HG02763 (cell line): ENCODE data around the gene PTPRC.
"Not testable (repeated sequence)": the region's sequence is repeated elsewhere in the genome, so short reads cannot be mapped to it uniquely, and the experiment has no call there.

ENCODE experiments used
- ATAC-seq: cut with Tn5 transposase; IDR thresholded peaks from one replicate; pipeline ENCODE4 v1.9.1; 2021; ENCODE audit warnings: mild to moderate bottlenecking, moderate library complexity; ENCODE audit not compliant: unreplicated experiment

PTPRC gene, protein sequence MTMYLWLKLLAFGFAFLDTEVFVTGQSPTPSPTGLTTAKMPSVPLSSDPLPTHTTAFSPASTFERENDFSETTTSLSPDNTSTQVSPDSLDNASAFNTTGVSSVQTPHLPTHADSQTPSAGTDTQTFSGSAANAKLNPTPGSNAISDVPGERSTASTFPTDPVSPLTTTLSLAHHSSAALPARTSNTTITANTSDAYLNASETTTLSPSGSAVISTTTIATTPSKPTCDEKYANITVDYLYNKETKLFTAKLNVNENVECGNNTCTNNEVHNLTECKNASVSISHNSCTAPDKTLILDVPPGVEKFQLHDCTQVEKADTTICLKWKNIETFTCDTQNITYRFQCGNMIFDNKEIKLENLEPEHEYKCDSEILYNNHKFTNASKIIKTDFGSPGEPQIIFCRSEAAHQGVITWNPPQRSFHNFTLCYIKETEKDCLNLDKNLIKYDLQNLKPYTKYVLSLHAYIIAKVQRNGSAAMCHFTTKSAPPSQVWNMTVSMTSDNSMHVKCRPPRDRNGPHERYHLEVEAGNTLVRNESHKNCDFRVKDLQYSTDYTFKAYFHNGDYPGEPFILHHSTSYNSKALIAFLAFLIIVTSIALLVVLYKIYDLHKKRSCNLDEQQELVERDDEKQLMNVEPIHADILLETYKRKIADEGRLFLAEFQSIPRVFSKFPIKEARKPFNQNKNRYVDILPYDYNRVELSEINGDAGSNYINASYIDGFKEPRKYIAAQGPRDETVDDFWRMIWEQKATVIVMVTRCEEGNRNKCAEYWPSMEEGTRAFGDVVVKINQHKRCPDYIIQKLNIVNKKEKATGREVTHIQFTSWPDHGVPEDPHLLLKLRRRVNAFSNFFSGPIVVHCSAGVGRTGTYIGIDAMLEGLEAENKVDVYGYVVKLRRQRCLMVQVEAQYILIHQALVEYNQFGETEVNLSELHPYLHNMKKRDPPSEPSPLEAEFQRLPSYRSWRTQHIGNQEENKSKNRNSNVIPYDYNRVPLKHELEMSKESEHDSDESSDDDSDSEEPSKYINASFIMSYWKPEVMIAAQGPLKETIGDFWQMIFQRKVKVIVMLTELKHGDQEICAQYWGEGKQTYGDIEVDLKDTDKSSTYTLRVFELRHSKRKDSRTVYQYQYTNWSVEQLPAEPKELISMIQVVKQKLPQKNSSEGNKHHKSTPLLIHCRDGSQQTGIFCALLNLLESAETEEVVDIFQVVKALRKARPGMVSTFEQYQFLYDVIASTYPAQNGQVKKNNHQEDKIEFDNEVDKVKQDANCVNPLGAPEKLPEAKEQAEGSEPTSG (N-terminal part only)

DNA sequence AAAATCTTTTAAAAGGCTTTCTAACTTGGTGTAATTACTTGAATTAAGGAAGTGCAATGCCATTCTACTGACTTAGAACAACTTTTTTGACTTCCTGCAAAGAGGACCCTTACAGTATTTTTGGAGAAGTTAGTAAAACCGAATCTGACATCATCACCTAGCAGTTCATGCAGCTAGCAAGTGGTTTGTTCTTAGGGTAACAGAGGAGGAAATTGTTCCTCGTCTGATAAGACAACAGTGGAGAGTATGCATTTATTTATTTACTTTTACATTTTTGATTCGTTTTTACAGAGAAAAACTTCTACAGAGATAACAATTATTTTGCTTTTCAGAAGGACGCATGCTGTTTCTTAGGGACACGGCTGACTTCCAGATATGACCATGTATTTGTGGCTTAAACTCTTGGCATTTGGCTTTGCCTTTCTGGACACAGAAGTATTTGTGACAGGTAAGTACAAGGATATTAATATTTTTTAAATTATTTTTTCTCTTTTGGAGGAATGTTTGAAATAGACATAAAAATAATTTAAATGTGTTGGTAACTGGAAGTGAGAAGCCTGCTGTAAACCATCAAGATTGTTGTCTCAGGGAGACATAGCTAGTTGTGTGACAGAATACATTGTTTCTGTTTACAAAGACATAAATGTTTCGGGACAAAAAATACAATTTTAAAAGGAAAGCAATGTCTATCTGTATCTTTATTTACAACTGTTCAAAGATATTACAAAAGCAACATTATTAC is at the start of gene PTPRC:
Gene PTPRC, plus strand, starts transcription at position 147 of the 742 bp plus-strand sequence. Its CDS starts 229 bp downstream, at position 376.
- peak; percentile 59 for ATAC-seq

- no peak for ATAC-seq
Observed at GRCh38 chr1:198590454-198590853, 48.4 kb upstream of the PTPRC start.

DNA sequence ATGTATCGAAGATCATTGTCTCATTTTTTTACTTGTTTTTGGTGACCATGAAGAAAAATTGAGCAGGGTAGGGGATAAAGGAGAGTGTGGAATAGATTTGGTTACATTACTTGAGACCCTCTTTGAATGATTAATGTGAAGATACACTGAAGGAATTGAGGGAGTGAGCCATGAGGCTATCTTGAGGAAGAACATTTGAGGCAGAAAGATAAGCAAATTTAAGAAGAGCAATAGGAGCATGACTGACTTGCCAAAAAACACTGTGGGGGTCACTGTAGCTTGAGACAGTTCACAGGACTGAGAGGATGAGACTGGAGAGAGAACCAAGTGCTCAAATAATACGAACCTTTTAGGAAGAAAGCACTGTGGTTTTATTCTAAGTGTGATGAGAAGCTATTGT is 43.1 kb upstream of the PTPRC start:
- no peak for ATAC-seq

GRCh38 chr1:198597690-198598430 is 41.0 kb upstream of the PTPRC start:
- peak; percentile 39 for ATAC-seq

DNA sequence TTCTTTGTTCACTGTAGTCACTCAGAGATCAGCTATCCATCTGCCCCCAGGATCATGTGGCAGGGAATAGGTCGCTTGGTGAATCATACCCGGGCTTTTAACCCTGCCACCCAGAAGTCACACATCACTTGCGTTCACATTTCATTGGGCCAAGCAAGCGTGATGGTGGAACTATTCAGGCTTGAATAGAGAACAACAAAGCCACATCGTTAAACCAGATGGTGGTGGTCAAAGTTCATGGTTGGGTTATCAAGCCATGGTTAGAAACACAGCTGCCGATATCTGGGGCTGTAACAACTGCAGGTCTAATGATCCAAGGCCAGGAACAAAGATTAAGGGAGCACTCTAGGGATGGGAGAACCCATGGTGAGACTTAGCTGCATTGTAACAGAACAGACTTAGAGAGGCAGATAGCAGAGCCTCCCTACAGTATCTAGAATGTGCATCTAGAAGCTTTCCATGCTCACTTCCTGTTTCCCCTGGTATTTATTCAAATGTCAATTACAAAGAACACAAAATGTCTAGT is 40.0 kb upstream of the PTPRC start:
- ATAC-seq = peak; percentile 69

DNA sequence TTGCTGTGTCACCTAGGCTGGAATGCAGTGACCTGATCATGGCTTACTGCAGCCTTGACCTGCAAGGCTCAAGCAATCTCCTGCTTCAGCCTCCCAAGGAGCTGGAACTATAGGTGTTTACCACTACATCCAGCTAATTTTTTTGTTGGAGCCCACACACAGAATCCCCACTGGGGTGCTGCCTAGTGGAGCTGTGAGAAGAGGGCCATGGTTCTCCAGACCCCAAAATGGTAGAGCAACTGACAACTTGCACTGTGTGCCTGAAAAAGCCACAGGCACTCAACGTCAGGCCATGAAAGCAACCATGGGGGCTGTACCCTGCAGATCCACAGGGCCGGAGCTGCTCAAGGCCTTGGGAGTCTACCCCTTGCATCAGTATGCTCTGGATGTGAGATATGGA is 39.1 kb upstream of the PTPRC start:
- no peak for ATAC-seq

DNA sequence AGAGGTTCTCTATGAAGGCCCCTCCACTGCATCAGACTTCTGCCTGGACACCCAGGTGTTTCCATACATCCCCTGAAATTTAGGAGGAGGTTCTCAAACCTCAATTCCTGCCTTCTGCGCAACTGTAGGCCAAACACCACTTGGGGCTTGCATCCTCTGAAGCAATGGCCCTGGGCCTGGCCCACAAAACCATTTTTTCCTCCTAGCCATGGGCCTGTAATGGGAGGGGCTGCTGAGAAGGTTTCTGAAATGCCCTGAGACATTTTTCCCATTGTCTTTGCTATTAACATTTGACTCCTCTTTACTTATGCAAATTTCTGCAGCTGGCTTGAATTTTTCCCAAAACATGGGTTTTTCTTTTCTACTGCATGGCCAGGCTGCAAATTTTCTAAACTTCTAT is 37.9 kb upstream of the PTPRC start:
- no peak for ATAC-seq

DNA sequence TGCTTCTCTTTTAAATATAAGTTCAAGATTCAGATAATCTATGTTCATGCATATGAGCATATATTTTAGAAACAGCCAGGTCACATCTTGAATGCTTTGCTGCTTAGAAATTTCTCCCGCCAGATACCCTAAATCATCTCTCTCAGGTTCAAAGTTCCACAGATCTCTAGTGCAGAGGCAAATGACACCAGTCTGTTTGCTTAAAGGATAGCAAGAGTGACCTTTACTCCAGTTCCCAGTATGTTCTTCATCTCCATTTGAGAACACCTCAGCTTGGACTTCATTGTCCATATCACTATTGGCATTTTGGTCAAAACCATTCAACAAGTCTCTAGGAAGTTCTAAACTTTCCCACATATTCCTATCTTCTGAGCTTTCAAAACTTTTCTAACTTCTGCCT is 37.5 kb upstream of the PTPRC start:
- not testable (repeated sequence) for ATAC-seq

GRCh38 chr1:198601936-198602889 is 36.6 kb upstream of the PTPRC start:
- ATAC-seq = no peak

DNA sequence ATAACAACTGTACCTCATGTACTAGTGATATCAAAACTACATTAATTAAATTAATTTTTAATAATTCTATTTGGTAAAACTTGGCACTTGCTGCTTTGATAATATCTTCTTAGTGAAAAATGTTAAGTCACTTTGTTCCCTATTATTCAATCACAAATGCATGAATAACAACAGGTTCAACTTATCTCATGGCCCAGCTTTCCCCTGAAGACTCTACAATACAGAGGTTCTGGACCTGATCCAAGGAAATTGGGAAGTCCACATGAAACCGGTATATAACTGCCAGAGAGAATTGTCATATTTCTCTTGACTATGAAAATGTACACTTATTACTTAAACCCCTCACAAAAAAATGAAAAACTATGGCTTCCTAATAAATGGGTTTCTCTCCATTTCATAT is 33.9 kb upstream of the PTPRC start:
- ATAC-seq = no peak

GRCh38 chr1:198605406-198605805 is 33.4 kb upstream of the PTPRC start:
- no peak for ATAC-seq

DNA sequence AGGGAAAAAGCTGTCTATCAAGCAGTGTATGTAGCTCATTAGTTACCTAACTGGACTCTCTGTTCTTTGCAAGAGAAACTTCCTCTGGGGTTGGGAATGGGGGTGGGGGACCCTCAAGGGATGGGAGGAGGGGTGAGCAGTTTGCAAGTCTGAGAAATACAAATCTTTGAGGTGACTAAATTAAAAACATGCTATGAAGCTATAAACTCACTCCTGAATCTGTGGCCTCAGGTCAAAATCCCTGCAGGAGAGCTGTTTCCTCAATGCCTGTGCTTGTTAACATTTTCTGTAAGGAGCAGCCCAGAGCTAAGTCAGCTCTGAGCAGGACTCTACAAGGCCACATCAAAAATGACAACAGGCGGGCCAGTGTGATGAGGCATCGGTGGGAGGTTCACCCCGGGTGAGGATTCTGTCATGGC is 32.8 kb upstream of the PTPRC start:
- no peak for ATAC-seq

DNA sequence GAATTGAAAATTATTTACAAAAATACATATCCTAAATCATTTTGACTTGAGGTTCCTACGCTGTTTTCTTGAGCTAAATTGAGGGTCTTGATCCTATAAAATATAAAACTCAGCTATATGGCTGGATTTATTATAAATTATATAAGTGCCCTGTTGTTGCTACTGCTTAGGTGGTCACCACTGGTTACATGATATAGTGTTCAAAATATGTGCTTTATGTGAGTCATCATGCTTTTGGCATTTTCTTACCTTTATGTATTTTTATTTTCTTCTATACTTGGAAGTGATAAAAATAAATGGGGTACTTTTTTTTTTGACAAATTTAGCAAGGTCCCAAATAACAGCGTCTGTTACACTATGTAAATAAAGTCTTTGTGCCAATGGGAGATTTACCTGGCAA is 31.1 kb upstream of the PTPRC start:
- no peak for ATAC-seq

DNA sequence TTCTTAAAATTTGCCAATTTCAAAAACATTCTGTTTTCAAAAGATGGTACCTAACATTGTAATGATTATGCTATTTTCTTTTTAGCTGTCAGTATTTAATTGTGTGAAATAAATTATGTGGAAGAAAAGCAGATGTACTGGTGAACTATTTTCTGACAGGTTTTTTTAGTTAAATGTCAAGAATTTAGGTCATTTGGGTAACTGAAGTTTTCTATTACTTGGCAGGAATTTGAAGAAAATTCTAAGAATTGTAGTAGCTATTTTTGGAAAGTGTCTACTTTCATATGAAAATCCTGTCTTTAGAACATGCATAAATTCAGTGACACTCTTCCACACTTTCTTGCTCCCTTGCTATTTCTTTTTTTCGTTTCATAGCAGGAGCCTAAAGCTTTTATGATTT is 28.5 kb upstream of the PTPRC start:
- no peak for ATAC-seq

- no peak for ATAC-seq
Observed at GRCh38 chr1:198611219-198611618, 27.6 kb upstream of the PTPRC start.

- no peak for ATAC-seq
Observed at GRCh38 chr1:198612471-198613260, 26.2 kb upstream of the PTPRC start.

DNA sequence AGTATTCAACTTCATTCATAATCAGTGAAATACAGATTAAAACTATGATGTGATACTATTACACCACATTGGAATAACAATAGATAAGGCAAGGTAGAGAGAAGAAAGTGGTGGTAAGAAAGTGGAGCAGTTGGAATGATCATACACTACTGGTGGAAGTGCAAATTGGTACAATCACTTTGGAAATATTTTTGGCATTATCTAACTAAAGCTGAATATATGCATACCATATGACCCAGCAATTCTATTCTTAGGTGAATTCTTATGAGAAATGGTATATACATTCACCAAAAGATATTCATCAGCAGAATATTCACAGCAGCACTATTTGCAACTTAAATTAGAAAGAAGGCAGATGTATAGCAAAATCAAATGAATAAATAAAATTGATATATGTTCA is 21.4 kb upstream of the PTPRC start:
- no peak for ATAC-seq
